GM21786 (cell line): Measurements from ENCODE around the gene ATOH8.
"Not testable (repeated sequence)": the region's sequence is repeated elsewhere in the genome, so short reads cannot be mapped to it uniquely, and the experiment has no call there.

Experiments
- ATAC-seq: cut with Tn5 transposase; IDR thresholded peaks from one replicate; pipeline ENCODE4 v1.9.1; 2021; ENCODE audit not compliant: unreplicated experiment

Gene ATOH8

DNA sequence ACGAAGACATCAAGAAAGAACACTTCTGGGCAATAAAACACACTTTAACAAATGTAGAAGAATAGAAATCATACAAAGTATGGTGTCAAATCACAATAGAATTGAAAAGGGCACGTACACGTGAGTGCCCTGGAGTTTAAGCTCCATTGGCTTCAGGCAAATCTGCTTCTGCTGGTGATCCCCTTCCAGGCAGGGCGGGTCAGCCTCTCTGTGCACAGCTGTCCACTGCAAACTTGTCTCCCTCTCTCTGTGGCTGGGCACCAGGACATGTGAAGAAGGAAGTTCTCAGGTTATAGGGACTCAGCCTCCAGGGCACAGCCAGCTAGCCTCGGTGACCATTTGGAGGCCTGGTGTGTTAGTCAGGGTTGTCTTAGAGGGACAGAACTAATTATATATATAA lies 69.0 kb downstream of the ATOH8 start:
- no peak for ATAC-seq

GRCh38 chr2:85823951-85824350 lies 70.2 kb downstream of the ATOH8 start:
- ATAC-seq = no peak

DNA sequence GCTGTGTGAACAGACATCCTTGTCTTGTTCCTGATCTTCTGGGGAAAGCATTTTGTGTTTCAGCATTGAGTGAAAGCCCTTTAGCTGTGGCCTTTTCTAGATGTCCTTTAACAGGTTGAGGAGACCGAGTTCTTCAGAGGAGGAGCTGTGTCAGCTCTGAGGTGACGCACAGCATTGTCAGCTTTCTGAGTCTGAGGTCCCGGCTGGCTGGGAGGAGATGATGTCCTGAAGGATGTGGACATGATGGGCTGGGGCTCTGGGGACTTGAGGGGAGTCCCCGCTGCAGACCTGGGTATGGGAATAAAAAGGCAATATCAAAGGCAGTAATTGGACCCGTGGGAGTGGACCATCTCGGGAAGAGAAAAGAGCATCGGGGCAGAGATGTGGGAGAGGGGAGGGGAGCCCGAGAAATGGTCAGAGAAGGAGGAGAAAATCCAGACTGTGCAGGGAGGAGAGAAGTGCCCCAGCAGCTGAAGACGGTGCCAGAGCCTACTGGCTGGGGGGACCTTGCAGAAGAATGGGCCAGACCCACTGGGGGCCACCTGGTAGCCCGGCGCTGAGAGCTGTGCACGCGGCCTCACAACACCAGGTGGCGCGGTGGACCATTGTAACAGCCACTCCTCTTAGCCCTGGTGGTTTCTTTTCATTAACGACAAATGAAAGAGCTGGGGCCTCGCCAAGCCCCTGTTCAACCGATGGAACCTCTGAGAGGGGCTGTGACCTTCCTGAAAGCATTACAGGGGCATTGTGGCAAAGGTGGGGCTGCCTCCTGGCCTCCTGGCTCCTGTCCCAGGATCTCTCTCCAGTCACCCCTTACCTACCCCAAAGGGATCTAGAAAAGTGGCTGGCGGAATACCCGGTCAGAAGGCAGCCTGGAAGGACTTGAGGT lies 73.4 kb downstream of the ATOH8 start:
- ATAC-seq = peak; percentile 73

DNA sequence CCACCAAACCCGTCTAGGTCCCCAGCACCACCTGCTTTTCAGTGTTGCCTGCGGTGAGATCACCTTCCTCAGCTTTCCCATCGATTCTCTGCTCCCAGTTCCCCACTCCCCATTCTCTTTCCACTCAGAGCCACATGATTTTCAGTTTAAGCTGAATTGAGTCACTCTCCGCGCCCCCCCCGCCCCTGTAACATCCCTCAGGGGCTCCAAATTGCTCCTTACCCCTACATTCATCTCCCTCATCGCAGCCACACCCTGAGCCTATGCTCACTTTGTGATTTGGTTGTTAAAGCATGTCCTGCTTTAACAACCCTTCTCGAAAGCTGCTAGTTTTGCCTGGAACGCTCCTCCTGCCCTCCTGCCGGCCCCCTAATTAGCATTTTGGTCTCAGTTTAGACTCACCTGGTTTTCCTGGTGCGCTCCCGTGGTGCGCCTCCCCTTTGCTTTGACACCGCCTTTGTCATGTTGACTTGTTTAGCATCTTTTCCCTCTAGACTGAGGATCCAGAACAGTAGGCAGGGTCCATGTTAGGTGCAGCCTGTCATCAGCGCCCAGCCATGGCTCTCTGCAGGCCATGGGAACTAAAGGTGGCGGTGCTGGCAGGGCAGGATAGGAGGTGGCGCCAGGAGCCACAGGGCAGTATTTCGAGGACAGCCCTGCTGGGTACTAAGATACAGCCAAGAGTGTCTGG lies 74.2 kb downstream of the ATOH8 start:
- ATAC-seq = no peak

DNA sequence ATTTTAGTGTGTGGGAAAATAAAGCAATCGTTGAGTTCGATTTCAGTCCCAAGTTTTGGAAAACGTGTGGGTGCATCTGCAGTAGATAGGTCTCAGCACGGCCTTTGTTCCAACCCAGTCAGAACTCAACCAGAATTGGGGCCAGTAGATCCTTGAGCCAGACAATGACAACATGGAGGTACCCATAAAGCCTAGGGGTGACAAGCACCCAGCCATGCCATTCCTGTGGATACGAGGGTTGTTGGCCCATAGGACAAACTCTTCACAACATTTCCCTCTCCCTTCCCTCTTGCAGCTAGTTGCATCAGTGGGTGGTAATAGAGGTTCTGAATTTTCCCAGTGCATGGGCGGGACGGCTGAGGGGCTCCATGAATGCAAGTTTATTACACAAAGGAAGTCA lies 74.9 kb downstream of the ATOH8 start:
- ATAC-seq = no peak

DNA sequence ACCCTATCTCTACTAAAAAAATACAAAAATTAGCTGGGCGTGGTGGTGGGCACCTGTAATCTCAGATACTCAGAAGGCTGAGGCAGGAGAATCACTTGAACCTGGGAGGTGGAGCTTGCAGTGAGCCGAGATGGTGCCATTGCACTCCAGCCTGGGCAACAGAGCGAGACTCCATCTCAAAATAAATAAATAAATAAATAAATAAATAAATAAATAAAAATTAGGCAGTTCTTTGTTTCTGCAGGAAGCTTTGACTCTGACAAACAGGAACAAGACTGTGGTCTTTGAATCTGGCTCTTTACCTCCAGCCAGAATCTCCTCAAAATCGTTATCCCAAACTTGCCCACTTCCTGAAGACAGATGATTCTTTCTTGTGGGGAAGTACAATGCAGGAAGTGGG lies 75.6 kb downstream of the ATOH8 start:
- not testable (repeated sequence) for ATAC-seq

DNA sequence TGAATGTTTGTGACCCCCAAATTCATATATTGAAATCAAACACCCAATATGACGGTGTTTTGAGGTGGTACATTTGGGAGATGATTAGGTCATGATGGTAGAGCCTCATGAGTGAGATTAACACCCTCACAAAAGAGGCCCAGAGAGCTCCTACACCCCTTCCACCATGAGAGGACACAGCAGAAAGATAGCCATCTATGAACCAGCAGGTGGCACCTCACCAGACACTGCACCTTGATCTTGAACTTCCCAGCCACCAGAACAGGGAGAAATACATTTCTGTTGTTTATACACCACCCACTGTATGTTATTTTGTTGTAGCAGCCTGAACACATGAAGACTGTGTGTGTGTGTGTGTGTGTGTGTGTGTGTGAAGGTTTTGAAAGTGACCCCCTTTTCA lies 76.9 kb downstream of the ATOH8 start:
- ATAC-seq = no peak

DNA sequence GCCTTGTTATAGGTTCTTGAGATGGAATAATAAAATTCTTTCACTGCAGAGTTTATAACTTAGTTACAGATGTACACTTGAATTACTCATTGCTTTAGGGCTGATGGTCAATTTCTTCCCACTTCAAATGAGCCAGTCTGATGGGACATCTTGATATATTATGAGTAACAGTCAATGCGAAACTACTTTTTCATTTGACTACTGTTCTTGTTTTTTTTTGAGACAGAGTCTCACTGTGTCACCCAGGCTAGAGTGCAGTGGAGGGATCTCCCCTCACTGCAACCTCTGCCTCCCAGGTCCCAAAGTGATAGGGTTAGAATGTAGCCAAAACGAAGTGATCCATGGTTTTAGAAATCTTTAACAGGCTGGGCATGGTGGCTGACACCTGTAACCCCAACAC lies 77.9 kb downstream of the ATOH8 start:
- no peak for ATAC-seq

GRCh38 chr2:85834466-85834865 lies 80.7 kb downstream of the ATOH8 start:
- ATAC-seq = no peak
